OCI-LY7 (cell line): ENCODE results near the gene CERCAM.

Source experiments
- CTCF ChIP-seq: fragments of 200-600 bp; sonication (generic); conservative IDR thresholded peaks from 2 replicates; pipeline ENCODE4 v1.5.1; 2014; ENCODE audit warnings: mild to moderate bottlenecking, antibody characterized with exemption, low read length, moderate library complexity, mixed read lengths
- EZH2phosphoT487 ChIP-seq: fragments of 200-600 bp; sonication (generic); IDR thresholded peaks from 2 replicates; pipeline ENCODE4 v1.6.1; 2018; ENCODE audit warnings: low read depth, borderline replicate concordance, mild to moderate bottlenecking, mixed run types, antibody characterized with exemption, low read length, moderate library complexity, mixed read lengths

DNA sequence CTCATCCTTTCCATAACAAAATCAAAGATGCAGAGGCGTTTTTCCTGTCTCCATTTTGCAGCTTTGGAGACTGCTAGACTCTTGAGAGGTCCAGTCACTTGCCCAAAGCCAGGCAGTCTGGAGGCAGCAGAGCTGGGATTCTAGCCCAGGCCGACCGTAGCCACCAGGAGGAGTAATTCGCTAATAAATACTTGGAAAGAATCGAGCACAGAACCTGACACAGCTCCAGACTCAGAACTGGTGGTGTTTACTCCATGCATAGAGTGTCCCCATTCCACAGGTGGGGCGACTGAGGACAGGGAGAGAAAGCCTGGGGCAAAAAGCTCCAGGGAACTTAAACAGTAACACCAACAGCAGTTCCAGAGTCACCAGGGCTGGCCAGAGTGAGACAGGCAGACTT lies 10.7 kb upstream of the CERCAM start:
- TF ChIP-seq CTCF = peak; percentile 40
- TF ChIP-seq EZH2phosphoT487 = no peak
